GM20000 (cell line): ENCODE results near the gene PLAA.

Experiments
- DNase-seq: peaks from one replicate; pipeline ENCODE4 v3.0.0; 2012; ENCODE audit warnings: low spot score
- CTCF ChIP-seq: IDR thresholded peaks from 2 replicates; pipeline ENCODE4 v1.5.1; 2012; ENCODE audit warnings: mild to moderate bottlenecking, control low read depth; ENCODE audit errors: extremely low read depth, missing control alignments

Gene PLAA

GRCh38 chr9:26946753-26947727 is at the start of gene PLAA:
Gene PLAA (minus strand): TSS chr9:26947242. CDS start chr9:26947045, 197 bp downstream.
- peak; percentile 91 for DNase-seq
- no peak for TF ChIP-seq CTCF

- no peak for DNase-seq
- no peak for TF ChIP-seq CTCF
Measured at GRCh38 chr9:26995810-26996209, 48.8 kb upstream of the PLAA start.

- no peak for TF ChIP-seq CTCF
- no peak for DNase-seq
Measured at GRCh38 chr9:26983340-26983739, 36.3 kb upstream of the PLAA start.

GRCh38 chr9:26975728-26976707 is 29.0 kb upstream of the PLAA start:
- no peak for TF ChIP-seq CTCF
- no peak for DNase-seq

- no peak for TF ChIP-seq CTCF
- no peak for DNase-seq
Measured at GRCh38 chr9:26974927-26975326, 27.9 kb upstream of the PLAA start.

- no peak for TF ChIP-seq CTCF
- DNase-seq = no peak
Measured at GRCh38 chr9:26973989-26974388, 26.9 kb upstream of the PLAA start.
